Measurements from ENCODE around the gene CPT1A.

DNA sequence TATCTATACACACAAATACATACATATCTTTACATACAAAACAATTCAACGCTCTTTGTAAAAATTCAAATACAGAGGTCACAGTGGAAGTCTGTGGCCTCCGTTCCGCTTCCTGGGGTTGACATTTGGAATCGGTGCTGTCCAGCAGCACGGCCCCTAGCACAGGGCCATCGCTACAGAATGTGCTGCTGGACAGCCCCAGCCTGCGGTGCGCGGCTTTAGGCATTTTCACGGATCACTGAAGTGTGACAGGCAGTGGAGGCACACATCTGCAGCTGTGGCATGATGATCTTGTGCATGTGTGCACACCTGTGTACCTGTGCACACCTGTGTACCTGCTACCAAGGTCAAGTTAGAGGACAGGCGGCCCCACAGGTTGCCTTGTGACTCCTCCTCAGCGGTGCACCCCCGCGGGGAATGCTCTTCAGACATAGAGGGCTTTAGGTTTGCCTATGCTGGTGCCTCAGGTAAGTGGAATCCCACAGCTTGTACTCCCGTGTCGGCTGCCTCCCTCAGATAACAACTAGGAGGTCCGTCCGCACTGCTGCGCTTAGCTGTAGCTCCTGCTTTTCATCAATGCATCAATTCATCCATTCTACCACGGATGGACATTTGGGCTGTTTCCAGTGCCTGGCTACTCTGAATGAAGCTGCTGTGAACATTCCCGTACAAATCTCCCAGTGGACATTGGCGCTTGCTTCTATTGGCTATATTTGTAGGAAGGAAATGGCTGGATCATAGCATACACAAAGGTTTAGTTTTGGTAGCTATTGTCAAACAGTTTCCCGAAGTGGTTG, 127.5 kb downstream of the CPT1A start:
- TF ChIP-seq CTCF (conservative IDR thresholded peaks at IDR 0.05) (no peak), ZFX (IDR thresholded peaks at IDR 0.05) (no peak)

Data from C4-2B (cell line).